Ishikawa (cell line): Measurements from ENCODE around the gene PRKAR1A.

Source experiments
- CEBPB ChIP-seq: IDR thresholded peaks from 2 replicates; pipeline ENCODE4 v1.6.1; 2012
- CREB1 ChIP-seq: IDR thresholded peaks from 2 replicates; pipeline ENCODE4 v1.6.1; 2012; ENCODE audit warnings: low read depth
- EGR1 ChIP-seq: IDR thresholded peaks from 2 replicates; pipeline ENCODE4 v1.6.1; 2012
- EP300 ChIP-seq: IDR thresholded peaks from 2 replicates; pipeline ENCODE4 v1.6.1; 2012; ENCODE audit warnings: borderline replicate concordance
- FOXM1 ChIP-seq: IDR thresholded peaks from 2 replicates; pipeline ENCODE4 v1.6.1; 2012; ENCODE audit warnings: low read depth, borderline replicate concordance
- MAX ChIP-seq: IDR thresholded peaks from 2 replicates; pipeline ENCODE4 v1.6.1; 2012
- NFIC ChIP-seq: IDR thresholded peaks from 2 replicates; pipeline ENCODE4 v1.6.1; 2012
- RAD21 ChIP-seq: IDR thresholded peaks from 2 replicates; pipeline ENCODE4 v1.6.1; 2012; ENCODE audit warnings: low read depth
- REST ChIP-seq: IDR thresholded peaks from 2 replicates; pipeline ENCODE4 v1.6.1; 2012; ENCODE audit warnings: low read depth, mild to moderate bottlenecking
- TAF1 ChIP-seq: IDR thresholded peaks from 2 replicates; pipeline ENCODE4 v1.6.1; 2012; ENCODE audit warnings: low read depth, mild to moderate bottlenecking
- TCF12 ChIP-seq: IDR thresholded peaks from 2 replicates; pipeline ENCODE4 v1.6.1; 2012; ENCODE audit warnings: low read depth
- TEAD4 ChIP-seq: IDR thresholded peaks from 2 replicates; pipeline ENCODE4 v1.6.1; 2012
- USF1 ChIP-seq: IDR thresholded peaks from 2 replicates; pipeline ENCODE4 v1.6.1; 2012
- YY1 ChIP-seq: IDR thresholded peaks from 2 replicates; pipeline ENCODE4 v1.6.1; 2012; ENCODE audit warnings: low read depth
- ZBTB7A ChIP-seq: IDR thresholded peaks from 2 replicates; pipeline ENCODE4 v1.6.1; 2012; ENCODE audit warnings: low read depth

Gene PRKAR1A

GRCh38 chr17:68572138-68572842 lies 60.1 kb downstream of the PRKAR1A start:
- TF ChIP-seq MAX (no peak), RAD21 (no peak), USF1 (no peak), YY1 (no peak), CREB1 (no peak), EGR1 (no peak), ZBTB7A (no peak), FOXM1 (no peak), NFIC (no peak), TCF12 (no peak), TEAD4 (no peak), REST (no peak), TAF1 (no peak)

- no peak for TF ChIP-seq USF1
- TF ChIP-seq CREB1, result no peak
- TF ChIP-seq CEBPB, result no peak
- no peak for TF ChIP-seq TEAD4
Observed at GRCh38 chr17:68573338-68573737, 61.1 kb downstream of the PRKAR1A start.

- TF ChIP-seq TAF1 (no peak), YY1 (no peak), ZBTB7A (no peak), TCF12 (no peak), EGR1 (no peak), CREB1 (no peak), CEBPB (no peak), EP300 (no peak), NFIC (no peak), USF1 (no peak), REST (no peak), RAD21 (no peak), TEAD4 (no peak), FOXM1 (no peak), MAX (no peak)
Observed at GRCh38 chr17:68576137-68576536, 63.9 kb downstream of the PRKAR1A start.

GRCh38 chr17:68576811-68577496 lies 64.7 kb downstream of the PRKAR1A start:
- TF ChIP-seq REST, result no peak
- no peak for TF ChIP-seq YY1
- no peak for TF ChIP-seq EP300
- no peak for TF ChIP-seq NFIC
- no peak for TF ChIP-seq TEAD4
